OCI-LY3 (cell line): ENCODE results near the gene LDB2.

ENCODE experiments used
- H2AFZ ChIP-seq: fragments of 200-600, 300-600 bp; shearing (Covaris generic); 2 replicates; pipeline ENCODE4 v1.6.0; 2014; ENCODE audit warnings: antibody characterized with exemption, low read depth, low read length
- H3K27ac ChIP-seq: fragments of 200-600, 300-600 bp; sonication (generic); 2 replicates; pipeline ENCODE4 v1.5.1; 2014; ENCODE audit warnings: mild to moderate bottlenecking, low read length, moderate library complexity, mixed read lengths
- H3K27me3 ChIP-seq: fragments of 200-600, 300-600 bp; sonication (generic); 2 replicates; pipeline ENCODE4 v1.6.1; 2014; ENCODE audit warnings: low read depth, low read length, mixed read lengths
- H3K36me3 ChIP-seq: fragments of 200-600, 300-600 bp; sonication (generic); replicated peaks from 2 replicates; pipeline ENCODE3; 2014; ENCODE audit warnings: low read depth, low read length, mixed read lengths
- H3K4me1 ChIP-seq: fragments of 300-600, 200-600 bp; sonication (generic); 2 replicates; pipeline ENCODE4 v1.6.1; 2014; ENCODE audit warnings: low read length, mixed read lengths
- H3K4me2 ChIP-seq: fragments of 200-600, 300-600 bp; sonication (generic); 2 replicates; pipeline ENCODE4 v1.6.1; 2014; ENCODE audit warnings: low read length, mixed read lengths
- H3K4me3 ChIP-seq: fragments of 300-600, 200-600 bp; sonication (generic); 2 replicates; pipeline ENCODE4 v1.5.1; 2014; ENCODE audit warnings: antibody characterized with exemption, mild to moderate bottlenecking, low read length, moderate library complexity
- H3K79me2 ChIP-seq: fragments of 300-600, 200-600 bp; shearing (Covaris generic); 2 replicates; pipeline ENCODE4 v1.6.1; 2014; ENCODE audit warnings: mild to moderate bottlenecking, low read length, mixed read lengths
- H3K9ac ChIP-seq: fragments of 300-600, 200-600 bp; shearing (Covaris generic); 2 replicates; pipeline ENCODE4 v1.6.0; 2014; ENCODE audit warnings: mild to moderate bottlenecking, low read length, moderate library complexity
- H3K9me3 ChIP-seq: fragments of 200-600, 300-600 bp; shearing (Covaris generic); 2 replicates; pipeline ENCODE4 v1.6.1; 2014; ENCODE audit warnings: low read length, mixed read lengths; ENCODE audit not compliant: insufficient read depth
- H4K20me1 ChIP-seq: fragments of 200-600, 300-600 bp; sonication (generic); 2 replicates; pipeline ENCODE4 v1.6.1; 2016; ENCODE audit warnings: low read length, mixed read lengths; ENCODE audit not compliant: insufficient read depth
- EZH2phosphoT487 ChIP-seq: fragments of 200-600 bp; shearing (Covaris generic); IDR thresholded peaks from 2 replicates; pipeline ENCODE4 v1.6.1; 2018; ENCODE audit warnings: antibody characterized with exemption, mixed run types, low read depth
- TF ChIP-seq, protein P1 (sequence below): fragments of 200-600, 300-600 bp; sonication (generic); IDR thresholded peaks from 2 replicates; pipeline ENCODE4 v1.5.1; 2014; ENCODE audit warnings: antibody characterized with exemption, low read length, low read depth

LDB2 gene

DNA sequence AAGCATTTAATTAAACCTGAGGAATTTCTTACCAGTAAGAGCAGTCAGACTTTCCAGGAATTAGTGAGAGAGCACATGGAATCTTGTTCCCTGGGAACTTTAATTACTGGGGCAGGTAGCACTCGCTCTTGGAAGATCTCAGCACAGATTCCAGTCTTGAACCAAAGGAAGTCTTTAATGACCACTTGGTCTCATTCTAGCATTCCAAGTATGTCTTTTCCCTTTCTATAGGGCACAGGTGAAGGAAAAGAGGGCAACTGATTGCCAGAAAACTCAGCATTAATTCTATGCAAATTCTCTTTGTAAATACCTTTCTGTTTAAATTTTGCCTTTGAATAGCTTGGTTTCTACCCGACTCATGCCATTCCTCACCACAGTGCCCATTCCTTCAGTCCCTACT is 236.6 kb downstream of the LDB2 start:
- Histone ChIP-seq H3K79me2 (no peaks in the 10 kb centered on the region), H3K4me2 (no peak overlapping the region), H3K9ac (no peak overlapping the region), H3K4me1 (no peaks in the 10 kb centered on the region), H3K4me3 (no peak overlapping the region), H4K20me1 (no peaks in the 10 kb centered on the region), H3K27ac (no peak overlapping the region), H3K27me3 (no peaks in the 10 kb centered on the region), H3K36me3 (no peaks in the 10 kb centered on the region), H3K9me3 (no peaks in the 10 kb centered on the region), H2AFZ (no peak overlapping the region)
- TF ChIP-seq, protein P1, sequence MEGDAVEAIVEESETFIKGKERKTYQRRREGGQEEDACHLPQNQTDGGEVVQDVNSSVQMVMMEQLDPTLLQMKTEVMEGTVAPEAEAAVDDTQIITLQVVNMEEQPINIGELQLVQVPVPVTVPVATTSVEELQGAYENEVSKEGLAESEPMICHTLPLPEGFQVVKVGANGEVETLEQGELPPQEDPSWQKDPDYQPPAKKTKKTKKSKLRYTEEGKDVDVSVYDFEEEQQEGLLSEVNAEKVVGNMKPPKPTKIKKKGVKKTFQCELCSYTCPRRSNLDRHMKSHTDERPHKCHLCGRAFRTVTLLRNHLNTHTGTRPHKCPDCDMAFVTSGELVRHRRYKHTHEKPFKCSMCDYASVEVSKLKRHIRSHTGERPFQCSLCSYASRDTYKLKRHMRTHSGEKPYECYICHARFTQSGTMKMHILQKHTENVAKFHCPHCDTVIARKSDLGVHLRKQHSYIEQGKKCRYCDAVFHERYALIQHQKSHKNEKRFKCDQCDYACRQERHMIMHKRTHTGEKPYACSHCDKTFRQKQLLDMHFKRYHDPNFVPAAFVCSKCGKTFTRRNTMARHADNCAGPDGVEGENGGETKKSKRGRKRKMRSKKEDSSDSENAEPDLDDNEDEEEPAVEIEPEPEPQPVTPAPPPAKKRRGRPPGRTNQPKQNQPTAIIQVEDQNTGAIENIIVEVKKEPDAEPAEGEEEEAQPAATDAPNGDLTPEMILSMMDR, result no peak
- TF ChIP-seq EZH2phosphoT487, result no peak

DNA sequence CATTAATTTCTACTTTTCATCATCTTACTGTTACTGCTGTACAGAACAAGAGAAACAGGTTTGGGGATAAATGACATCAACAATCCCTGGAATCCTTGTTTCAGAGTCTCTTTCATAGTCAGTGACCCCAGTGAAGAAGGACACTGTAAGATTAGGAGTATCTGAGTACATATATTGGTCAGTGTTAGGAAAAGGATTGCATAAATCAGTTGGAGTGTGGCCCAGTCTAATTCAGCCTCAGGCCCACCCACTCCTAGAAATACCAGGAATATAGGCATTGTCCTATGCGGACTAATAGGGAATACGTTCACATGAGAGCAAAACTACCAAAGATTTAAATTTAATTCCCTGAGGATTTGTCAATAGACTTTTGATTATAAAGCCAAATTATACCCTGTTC is 237.8 kb downstream of the LDB2 start:
- H3K4me3 ChIP-seq, result no peak overlapping the region
- H3K9me3 ChIP-seq, result no peaks in the 10 kb centered on the region
- H2AFZ ChIP-seq, result no peak overlapping the region
- no peaks in the 10 kb centered on the region for H3K4me1 ChIP-seq
- TF ChIP-seq, protein P1, result no peak
- no peak for TF ChIP-seq EZH2phosphoT487
- H3K79me2 ChIP-seq, result no peaks in the 10 kb centered on the region
- H3K27me3 ChIP-seq, result no peaks in the 10 kb centered on the region
- H3K9ac ChIP-seq, result no peak overlapping the region
- no peak overlapping the region for H3K27ac ChIP-seq
- no peaks in the 10 kb centered on the region for H4K20me1 ChIP-seq
- H3K36me3 ChIP-seq, result no peaks in the 10 kb centered on the region
- H3K4me2 ChIP-seq, result no peak overlapping the region

DNA sequence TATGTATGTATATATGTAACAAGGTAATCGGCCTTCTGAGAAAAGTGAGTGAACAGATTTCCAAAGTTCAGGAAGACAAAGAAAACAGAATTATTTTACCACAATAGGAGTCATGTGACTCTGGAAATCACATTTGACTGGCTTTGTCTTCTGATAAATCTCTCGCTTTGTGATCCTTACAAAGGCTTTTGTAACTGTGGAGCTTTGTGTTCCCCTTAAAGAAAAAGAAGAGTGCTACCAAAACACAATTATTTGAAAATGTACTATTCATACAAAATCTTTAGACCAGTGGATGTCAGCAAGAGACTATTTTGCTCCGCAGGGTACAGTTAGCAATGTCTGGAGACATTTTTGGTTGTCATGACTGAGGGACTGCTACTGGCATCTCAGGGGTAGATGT is 238.8 kb downstream of the LDB2 start:
- H3K27ac ChIP-seq, result no peak overlapping the region
- TF ChIP-seq, protein P1, result no peak
- TF ChIP-seq EZH2phosphoT487, result no peak
- H3K4me2 ChIP-seq, result no peak overlapping the region
- H3K4me1 ChIP-seq, result no peaks in the 10 kb centered on the region
- H3K79me2 ChIP-seq, result no peaks in the 10 kb centered on the region
- no peak overlapping the region for H3K9ac ChIP-seq
- H3K9me3 ChIP-seq, result no peaks in the 10 kb centered on the region
- H2AFZ ChIP-seq, result no peak overlapping the region
- no peak overlapping the region for H3K4me3 ChIP-seq
- H3K27me3 ChIP-seq, result no peaks in the 10 kb centered on the region
- no peaks in the 10 kb centered on the region for H4K20me1 ChIP-seq
- H3K36me3 ChIP-seq, result no peaks in the 10 kb centered on the region

DNA sequence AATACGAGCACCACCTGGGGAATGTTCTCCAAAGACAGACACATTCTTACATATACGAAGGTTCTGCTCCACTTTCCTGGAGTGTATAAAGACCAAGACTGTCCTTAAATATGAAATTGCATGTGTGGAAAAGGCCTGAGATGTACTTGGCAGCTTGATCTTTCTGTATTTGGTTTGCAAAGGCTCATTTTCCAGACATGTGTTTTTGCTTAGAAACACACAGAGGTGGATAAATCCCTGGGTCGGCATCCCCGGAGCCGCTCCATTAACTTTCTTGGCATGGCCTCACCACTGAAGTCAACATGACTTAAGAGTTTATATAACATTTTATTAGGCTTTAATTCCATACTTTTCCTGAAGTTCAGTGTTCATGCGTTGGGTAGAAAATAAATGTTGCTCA is 239.4 kb downstream of the LDB2 start:
- Histone ChIP-seq H4K20me1 (no peaks in the 10 kb centered on the region), H3K79me2 (no peaks in the 10 kb centered on the region), H3K9ac (no peak overlapping the region), H3K9me3 (no peaks in the 10 kb centered on the region), H3K27ac (no peak overlapping the region), H3K27me3 (no peaks in the 10 kb centered on the region), H3K4me1 (no peaks in the 10 kb centered on the region), H3K4me2 (no peak overlapping the region), H3K36me3 (no peaks in the 10 kb centered on the region), H3K4me3 (no peak overlapping the region), H2AFZ (no peak overlapping the region)
- TF ChIP-seq, protein P1, result no peak
- no peak for TF ChIP-seq EZH2phosphoT487
